ENCODE measurements around the gene GBP3.

GBP3 gene

DNA sequence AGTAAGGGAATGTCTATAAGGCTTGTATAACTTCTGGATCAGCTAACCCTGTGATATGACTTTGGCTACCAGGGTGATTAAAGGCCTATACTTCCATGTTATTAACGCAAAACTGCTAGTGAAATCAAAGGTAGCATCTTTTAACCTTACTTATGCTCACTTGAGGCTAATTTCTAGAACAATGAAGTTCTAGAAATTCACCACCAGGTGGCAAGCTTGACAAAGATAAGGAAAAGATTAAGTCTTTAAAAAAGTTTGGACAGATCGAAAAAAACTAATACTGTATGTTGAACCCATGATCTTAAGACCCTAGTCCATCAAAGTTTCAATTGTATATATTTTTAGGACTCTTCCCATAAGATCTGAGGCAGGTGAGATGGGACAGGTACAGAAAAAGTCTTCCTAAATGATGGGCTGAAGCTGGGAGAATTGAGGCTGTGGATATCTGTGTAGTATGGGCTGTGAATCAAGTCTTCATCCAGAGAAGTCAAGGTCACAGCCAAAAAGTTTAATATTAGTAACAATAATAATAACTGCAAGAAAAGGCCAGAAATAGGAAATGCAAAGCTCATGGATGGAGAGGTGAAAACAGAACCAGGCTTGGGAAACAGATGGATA is 49.0 kb downstream of the GBP3 start:
- no peak for DNase-seq

- DNase-seq = no peak
These were observed 60.9 kb downstream of the GBP3 start for GRCh38 chr1:88961647-88962275.

DNA sequence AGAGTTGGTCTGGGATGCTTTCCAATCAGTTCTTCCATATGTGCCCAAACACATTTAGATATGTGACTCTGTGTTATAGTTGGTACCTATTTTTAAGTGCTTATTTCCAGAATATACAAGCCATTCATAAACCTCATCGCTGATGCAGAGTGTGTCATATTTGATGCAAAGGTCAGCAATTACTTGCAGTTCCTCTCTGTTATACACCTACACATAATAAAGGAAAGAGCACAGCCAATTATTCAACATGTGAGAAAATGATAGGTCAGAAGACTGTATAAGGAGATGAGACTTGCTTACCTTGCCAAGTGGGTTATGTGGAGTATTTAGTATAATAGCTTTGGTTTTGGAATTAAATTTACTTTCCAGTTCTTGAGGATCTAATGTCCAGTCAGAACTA is 61.6 kb downstream of the GBP3 start:
- no peak for DNase-seq
